HG03135 (cell line): ENCODE results near the gene LMAN1.

Experiments
- ATAC-seq: cut with Tn5 transposase; IDR thresholded peaks from one replicate; pipeline ENCODE4 v1.9.1; 2021; ENCODE audit warnings: mild to moderate bottlenecking, moderate library complexity; ENCODE audit not compliant: unreplicated experiment

The LMAN1 gene

DNA sequence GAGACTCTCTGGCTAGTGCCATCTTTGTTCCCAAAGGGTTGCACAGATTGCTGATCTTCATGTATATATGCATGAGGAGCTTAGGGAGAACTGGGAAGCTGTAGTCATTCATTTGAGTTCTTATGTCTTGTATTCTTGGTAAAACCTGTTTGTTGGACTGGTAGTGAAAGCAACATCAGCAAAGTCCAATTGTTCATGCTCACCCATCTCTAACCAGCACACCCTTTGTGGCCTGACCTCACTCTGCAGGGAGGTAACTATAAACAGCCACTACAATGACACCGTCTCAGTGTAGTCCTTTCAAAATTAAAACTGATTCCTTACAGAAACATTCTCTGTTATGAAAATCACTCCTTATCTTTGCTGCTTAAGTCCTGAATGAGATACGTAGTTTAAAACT, 13.9 kb upstream of the LMAN1 start:
- no peak for ATAC-seq

DNA sequence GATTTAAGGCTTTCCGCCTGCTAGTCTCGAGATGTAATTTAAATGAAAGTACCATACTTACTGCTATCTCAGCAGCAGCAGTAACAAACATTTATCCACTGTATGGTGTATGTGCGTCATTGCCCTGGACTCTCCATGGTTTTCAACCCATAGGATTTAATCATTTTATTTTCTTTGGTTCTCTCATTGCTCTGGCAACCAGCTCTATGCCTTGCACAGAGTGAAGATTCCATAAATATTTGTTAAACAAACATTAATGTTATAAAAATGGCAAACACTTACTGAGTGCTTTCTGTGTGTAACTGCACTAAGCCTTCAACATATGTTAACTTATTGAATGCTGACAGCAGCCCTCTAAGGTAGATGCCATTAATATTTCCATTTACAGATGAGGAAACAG, 1.3 kb upstream of the LMAN1 start:
- no peak for ATAC-seq

DNA sequence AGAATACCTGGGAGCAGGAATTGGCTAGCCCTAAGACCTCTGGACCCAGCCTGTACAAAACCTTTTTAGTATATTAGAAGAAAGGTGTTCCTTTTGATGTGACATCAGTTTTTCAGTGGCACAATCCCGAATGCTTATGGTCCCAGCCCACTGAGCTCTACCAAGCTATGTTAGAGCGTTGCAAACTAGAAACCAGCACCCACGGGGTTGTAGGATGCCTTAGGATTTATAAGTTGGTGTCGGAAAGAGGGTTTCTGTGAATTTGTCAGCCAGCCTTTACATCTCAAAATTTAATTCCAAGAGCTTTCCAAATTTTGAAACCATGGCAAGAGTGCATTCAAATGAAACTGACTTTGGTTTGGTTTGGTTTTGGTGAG, 499 bp upstream of the LMAN1 start:
- ATAC-seq = peak; percentile 5

DNA sequence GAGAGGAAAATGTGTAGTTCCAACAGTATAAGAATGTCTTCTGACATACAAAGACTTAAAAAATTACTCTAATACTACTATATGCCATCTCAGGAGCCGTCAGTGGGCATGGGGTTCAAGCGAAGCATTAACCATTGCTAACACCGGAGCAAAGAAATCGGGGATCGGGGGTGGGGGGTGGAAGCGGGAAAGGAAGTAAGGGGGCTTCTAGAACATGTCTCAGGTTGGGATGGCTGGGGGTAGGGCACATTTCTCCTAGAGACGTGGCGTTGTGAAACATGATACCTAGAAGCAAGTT, 702 bp downstream of the LMAN1 start:
- no peak for ATAC-seq

DNA sequence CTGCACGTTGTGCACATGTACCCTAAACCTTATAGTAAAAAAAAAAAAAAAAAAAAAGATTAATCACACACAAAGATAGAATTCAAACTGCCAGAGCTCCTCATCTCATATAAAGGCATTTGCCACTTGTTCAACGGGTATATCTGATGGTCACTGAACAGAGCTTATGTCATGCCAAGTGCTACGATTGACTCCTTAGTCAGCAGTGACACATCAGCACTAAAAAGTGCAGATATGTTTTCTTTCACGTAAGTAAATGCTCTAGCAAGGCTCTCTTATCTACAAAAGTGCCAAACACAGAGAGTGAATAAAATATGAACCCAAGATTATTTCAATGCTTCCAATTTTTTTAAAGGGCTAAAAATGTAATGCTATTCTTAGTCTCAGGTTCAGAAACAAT, 1.1 kb downstream of the LMAN1 start:
- ATAC-seq = no peak

DNA sequence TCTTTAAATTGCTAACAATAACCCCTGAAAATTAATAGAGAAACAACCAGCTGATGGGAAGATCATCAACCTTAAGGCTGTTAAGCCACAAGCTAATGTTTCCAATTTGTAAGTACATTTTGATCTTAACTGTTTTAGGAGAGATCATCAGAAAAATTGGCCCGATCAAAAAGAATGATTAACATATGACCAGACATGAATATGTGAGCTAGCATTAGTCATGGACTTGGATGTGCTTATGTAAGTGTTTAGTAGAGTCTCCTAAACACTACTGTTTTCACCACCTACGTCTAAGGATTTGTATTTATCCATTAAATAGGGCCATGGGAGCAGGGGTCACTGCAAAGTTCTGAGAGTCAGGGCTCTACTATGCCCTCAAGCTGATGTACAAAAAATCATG, 4.3 kb downstream of the LMAN1 start:
- no peak for ATAC-seq

DNA sequence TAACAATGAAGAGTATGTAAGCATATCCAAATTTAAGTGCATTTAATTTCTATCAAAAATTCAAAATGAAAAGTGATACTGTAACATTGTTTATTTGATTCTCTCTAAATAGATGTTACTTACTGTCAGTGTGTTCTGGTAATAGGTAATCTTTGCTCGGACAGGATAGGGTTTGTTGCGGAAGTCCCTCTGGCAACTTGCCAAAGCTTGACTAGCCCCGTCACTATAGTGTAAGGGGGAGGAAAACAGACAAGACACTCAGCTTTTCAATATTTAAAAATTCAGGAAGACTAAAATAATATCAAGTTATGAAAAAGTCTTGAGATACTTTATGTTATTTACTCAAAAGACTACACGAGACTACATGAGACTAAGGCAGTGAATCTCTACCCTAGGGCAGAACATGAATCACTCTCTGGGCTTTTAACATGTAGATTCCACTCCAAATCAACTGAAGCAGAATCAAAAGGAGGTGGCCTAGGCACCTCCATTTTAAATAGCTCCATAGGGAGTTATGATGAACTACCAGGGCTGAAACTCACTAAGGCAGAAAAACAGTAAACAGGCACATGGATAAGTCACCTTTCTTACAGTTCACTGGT, 5.9 kb downstream of the LMAN1 start:
- no peak for ATAC-seq

DNA sequence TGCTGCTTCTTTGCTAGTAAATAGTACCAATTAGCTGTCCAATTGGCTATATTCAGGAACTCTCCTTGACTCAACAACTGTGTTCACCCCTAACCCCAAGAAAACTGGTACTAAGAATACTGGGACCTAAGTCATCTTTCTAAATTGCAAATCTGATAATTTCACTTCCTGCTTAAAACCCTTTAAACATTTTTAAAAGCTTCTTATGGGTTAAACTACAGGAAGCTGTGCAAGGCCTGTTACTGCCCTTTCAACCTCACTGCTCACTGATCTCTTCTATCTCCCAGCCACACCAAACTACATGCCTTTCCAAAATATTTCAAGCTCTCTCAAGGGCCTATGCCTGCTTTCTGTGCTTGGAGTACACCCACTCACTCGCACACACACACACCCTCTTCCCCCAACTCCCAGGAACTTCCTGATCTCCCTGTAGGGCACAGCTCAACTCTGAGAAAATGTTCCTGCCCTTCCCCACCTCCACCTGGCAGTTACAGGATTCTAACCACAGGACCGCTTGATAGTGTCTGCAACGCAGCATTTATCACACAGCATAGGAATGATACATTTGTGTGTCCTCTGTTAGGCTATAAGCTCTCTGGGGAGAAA, 6.7 kb downstream of the LMAN1 start:
- no peak for ATAC-seq

DNA sequence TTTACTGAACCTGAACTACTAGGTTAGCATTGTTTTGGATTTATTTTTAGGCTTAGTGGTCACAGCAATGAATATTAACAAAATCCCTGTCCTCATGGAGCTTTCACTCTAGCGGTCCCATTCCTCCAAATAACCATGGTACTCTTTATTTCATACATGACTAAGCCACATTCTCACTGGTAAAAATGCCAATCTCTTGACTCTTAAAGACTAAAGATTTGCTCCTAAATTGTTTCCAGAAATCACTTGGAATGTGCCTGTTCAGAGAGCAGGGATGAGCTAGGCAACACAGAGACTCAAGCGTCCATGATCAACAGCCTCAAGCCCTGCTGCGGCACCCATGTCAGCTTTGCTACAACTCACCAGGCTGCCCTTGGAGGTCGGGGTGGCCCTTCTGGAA, 13.5 kb downstream of the LMAN1 start:
- ATAC-seq = no peak

DNA sequence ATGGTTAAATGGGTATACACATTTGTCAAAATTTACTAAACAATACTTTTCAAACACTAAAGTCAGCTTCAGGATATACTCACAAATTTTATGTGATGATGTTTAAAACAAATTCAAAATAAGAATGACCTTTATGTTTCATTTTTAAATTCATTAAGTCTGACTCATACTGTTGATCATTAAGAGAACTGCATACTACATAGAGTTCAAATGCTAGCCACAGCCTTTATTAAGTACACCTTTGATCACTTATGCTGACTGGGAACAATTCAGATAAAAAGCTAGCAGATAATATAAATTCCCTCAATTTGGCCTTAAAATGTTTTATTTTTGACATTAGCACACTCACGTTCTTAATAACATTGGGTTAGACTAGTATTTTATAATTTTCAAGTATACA, 14.1 kb downstream of the LMAN1 start:
- no peak for ATAC-seq

DNA sequence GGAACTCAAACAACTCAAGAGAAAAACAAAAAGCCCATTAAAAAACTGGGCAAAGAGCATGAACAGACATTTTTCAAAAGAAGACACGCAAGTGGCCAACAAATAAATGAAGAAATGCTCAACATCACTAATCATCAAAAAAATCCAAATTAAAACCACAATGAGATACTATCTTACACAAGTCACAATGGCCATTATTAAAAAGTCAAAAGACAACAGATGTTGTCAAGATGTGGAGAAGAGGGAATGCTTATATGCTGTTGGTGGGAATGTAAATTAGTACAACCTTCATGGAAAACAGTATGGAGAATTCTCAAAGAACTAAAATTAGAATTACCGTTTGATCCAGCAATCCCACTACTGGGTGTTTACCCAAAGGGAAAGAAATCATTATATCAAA, 15.1 kb downstream of the LMAN1 start:
- no peak for ATAC-seq

DNA sequence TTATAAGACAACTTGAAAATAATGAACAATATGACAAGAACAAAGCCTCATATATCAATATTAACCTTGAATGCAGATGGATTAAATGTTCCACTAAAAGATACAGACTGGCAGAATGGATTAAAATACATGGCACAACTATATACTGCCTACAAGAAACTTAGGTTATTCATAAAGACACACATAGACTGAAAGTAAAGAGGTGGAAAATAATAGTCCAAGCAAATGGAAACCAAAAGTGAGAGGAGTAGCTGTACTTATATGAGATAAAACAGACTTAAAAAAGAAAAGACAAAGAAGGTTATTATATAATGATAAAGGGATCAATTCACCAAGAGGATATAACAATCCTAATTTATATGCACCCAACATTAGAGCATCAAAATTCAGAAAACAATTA, 18.2 kb downstream of the LMAN1 start:
- ATAC-seq = no peak

DNA sequence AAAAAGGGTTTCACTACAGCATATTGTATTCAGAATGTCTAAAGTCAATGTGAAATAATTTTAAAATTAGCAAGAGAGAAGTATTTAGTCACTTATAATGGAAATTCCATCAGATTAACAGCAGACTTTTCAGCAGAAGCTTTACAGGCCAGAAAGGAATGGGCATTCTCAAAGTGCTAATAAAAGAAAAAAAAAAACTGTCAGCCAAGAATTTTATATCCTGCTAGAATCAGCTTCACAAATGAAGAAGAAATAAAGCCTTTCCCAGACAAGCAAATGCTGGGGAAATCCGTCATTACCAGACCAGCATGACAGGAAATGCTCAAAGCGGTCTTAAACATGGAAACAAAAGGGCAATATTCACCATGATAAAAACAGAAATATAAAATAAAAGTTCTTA, 18.8 kb downstream of the LMAN1 start:
- no peak for ATAC-seq

DNA sequence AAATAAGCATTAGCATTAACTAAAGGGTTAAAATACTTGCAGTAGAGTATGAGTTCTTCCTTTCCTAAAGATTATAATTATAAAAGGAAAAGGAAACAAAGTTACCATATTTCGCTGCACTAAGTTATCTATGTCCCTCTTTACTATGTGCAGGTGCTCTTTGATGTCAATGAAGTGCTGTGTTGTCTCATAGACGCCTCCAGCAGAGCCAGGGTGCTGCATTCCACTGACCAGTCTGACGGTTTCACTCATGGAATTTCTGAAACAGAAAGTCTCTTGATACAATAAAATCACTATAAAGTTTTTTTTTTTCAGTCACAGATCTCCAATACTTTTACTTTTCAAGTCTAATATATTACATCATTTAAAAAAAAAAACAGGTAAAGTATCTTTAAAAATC, 26.1 kb downstream of the LMAN1 start:
- no peak for ATAC-seq

DNA sequence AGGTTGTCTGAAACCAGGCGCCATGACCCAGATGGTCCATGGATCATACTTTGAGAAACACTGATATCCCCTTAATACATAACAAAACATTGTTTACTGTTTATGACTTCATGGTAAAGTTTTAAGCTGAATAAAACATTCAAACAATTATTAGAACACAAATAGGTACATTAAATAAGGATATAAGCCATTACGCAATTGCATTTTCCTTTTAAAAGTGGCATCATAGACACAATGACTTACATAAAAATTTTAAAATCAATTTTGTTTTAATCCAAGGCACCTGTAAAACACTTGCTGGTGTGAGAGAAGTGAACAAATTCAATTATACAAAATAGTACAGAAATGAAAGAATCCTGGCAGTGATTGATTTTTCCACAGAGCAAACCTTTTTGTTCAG, 30.4 kb downstream of the LMAN1 start:
- ATAC-seq = no peak

DNA sequence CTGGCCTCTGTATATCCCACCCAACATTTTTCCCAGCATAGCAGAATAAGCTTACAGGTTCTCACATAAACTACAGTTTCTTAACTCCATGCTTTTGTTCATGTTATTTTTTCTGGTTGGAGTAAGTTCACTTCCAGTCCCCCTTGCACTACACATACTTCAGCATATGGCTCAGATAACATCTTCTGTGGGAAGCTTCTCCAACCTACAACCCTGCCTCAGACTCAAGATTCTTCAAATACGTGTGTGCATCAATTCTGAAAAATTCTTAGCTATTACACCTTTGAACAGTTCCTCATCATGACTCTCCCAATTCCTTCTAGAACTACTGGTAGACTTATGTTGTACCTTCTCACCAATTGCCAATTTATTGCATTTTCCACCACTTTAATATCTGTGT, 33.1 kb downstream of the LMAN1 start:
- no peak for ATAC-seq

DNA sequence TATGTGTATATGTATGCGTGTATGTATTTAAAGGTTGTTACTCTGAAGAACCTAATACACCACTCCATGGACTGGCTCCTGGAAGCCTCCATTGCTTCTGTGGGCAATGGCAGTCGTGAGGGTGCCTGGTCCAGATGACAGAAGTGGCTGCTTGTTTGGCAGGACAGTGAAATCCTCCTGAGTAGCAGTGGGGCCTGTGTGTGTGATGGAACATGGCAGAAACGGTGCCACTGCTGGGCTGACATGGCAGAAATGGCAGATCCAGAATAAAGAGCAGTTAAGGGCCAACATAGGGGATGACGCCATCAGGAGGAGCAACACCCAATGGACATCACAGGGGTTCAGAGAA, 34.5 kb downstream of the LMAN1 start:
- no peak for ATAC-seq

DNA sequence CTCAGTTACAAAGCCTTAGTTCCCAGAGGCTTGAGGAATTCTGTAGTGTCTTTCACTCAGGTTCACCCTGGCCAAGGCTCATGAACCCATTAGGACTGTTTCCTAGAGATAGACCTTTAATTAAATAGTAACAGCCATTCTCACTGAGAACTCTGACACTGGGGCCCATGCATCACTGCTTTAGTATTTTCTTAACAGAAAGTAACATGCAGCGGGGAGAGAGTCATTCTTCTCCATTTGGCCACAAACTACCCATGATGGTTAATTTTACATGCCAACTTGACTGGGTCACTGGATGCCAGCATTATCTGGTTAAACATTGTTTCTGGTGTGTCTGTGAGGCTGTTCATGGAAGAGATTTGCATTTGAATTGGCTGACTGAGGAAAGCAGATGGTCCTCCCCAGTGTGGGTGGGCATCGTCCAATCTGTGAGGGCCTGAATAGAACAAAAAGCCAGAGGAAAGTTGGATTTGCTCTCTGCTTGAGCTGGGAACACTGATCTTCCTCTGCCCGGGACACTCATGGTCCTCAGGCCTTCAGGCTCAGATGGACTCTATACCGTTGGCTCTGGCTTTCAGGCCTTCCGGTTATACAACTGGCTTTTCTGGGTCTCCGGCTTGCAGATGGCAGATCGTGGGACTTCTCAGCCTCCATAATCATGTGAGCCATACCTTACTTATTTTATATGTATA, 35.0 kb downstream of the LMAN1 start:
- no peak for ATAC-seq

DNA sequence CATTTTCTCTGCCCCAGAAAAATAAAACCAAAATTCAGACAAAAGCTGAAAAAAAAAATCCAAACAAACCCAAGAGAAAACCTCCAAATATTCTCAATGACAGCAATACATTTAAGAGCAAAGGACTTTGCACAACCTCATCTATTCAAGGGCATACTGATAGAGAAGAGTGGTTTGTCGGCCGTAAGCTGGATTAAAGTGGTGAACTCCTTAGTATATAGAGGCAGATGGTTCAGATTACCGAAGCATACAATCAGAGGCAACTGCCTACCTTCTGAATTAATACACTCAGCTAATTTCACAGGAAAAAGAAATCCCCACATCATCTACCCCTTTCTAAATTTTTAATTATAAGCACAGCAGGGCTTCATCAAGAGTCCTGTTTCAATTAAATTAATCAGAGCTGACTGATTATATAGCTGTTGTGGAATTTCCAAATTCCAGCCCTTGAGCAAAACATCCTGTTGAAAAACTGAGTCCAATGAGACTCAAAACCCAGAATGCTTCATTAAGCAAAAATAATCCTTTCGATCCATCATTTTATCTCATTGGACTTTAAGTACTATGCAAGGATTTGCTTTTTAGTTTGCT, 40.5 kb downstream of the LMAN1 start, which contains the start of gene CPLX4:
Gene CPLX4 (minus strand): TSS at position 190 of the 591 bp plus-strand sequence. CDS start 187 bp downstream, at position 3.
- ATAC-seq = no peak

DNA sequence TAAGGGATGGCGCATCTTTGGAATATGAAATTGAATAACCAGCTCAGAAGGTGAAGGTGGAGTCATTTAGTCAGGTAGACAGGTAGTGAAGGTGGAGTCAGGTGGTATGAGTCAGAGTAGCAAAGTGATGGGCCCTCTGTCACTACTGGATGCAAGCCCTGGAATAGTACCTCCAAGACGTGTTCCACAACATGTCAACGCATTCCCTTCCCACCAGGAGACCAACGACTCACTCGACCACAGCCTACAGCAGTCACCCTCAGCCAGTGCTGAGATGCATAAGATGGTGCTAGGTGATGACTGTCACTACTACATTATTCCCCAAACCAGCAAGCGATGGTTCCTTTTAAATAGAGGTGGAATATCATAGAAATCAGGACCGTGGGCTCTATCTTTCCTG, 47.4 kb downstream of the LMAN1 start:
- ATAC-seq = no peak

DNA sequence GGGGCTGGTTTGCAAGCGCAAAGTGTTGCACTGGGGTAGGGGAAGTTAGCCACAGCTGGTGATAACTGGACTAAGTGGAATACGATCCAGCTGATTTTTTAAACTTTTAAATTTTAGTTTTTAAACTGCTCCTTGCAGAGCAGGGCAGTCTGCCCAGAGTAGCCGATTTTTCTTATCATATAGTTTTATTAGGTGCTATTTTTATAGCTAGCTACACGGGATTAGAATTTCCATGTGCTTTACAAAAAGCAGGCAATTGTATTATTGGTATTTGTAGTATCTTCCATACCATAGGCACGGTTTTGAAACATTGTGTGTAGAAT, 50.2 kb downstream of the LMAN1 start:
- no peak for ATAC-seq

DNA sequence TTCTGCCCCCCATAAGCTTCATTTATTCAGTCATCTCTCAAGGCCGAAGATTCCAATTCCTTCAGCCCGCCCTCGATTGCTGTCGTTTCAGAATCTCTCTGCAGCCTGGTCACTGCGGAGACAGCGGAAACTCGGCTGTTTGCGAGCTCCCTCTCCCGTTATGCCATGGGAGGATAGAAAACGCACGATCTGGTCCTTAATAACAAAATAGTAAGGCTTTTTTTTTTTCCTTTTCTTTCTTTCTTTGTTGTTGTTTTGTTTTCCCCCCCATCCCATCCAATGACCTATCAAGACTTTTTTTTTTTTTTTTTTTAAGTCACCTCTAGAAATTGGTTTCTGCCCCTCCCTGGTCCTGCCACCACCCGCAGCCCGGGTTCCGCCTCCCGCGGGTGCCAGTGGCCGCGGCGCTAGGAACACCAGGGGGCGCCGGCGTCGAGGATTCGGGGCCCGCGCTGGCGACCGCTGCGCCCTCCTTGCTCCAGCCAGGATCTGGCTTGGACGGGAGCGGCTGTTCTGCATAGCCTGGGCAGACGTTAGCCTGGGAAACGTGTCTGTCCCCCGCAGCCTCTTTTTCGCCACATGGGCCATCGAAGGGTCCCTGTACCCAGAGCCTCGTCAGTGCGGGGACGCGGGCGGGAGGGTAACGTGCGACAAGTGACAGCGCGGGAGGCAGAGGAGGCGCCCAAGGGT, 50.7 kb downstream of the LMAN1 start:
- peak; percentile 89 for ATAC-seq
